NT2/D1 (cell line): Measurements from ENCODE around the gene NRXN3.

Source experiments
- SUZ12 ChIP-seq: IDR thresholded peaks from 2 replicates; pipeline ENCODE4 v1.6.1; 2011; ENCODE audit not compliant: insufficient read length, insufficient read depth; ENCODE audit errors: extremely low read depth
- ZNF274 ChIP-seq: IDR thresholded peaks from 2 replicates; pipeline ENCODE4 v1.6.1; 2011; ENCODE audit warnings: mild to moderate bottlenecking, low read depth, low read length

GRCh38 chr14:78446807-78447206 lies 276.6 kb downstream of the NRXN3 start:
- no peak for TF ChIP-seq ZNF274
- TF ChIP-seq SUZ12: no peak
